OCI-LY1 (cell line): ENCODE data around the gene CYB5A.

Experiments
- EZH2 ChIP-seq: fragments of 200-600 bp; sonication (generic), shearing (Covaris generic); IDR thresholded peaks from 2 replicates; pipeline ENCODE4 v1.8.0; 2017; ENCODE audit warnings: borderline replicate concordance, mixed run types, mild to moderate bottlenecking, antibody characterized with exemption, low read length, moderate library complexity, mixed read lengths
- TF ChIP-seq, protein P1 (sequence below): fragments of 200-600 bp; sonication (generic), shearing (Covaris generic); IDR thresholded peaks from 2 replicates; pipeline ENCODE4 v1.5.1; 2017; ENCODE audit warnings: mild to moderate bottlenecking, antibody characterized with exemption, low read length, moderate library complexity, mixed read lengths

DNA sequence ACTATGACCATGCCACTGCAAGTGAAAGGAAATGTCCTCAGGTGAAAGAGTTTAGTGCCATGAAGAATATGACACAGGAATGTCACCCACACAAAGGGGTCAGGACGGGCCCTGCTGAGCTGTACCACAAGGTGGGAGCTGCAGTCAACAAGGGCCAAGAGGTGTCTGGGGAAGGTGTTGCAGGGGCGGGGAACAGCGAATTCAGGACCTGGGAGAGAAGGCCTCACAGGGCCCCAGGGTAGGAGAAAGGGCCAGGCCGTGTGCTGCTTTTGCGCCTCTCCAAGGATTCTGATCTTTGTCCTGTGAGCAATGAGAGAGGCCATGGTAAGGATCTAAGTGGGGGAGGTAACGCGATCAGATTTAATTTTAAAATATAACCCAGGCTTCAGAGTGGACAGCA, 23.6 kb downstream of the CYB5A start:
- TF ChIP-seq, protein P1, sequence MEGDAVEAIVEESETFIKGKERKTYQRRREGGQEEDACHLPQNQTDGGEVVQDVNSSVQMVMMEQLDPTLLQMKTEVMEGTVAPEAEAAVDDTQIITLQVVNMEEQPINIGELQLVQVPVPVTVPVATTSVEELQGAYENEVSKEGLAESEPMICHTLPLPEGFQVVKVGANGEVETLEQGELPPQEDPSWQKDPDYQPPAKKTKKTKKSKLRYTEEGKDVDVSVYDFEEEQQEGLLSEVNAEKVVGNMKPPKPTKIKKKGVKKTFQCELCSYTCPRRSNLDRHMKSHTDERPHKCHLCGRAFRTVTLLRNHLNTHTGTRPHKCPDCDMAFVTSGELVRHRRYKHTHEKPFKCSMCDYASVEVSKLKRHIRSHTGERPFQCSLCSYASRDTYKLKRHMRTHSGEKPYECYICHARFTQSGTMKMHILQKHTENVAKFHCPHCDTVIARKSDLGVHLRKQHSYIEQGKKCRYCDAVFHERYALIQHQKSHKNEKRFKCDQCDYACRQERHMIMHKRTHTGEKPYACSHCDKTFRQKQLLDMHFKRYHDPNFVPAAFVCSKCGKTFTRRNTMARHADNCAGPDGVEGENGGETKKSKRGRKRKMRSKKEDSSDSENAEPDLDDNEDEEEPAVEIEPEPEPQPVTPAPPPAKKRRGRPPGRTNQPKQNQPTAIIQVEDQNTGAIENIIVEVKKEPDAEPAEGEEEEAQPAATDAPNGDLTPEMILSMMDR = no peak
- TF ChIP-seq EZH2 = no peak
